Iris pigment epithelial cell (primary cell): Measurements from ENCODE around the gene PES1.
"Not testable (repeated sequence)": the region's sequence is repeated elsewhere in the genome, so short reads cannot be mapped to it uniquely, and the experiment has no call there.

ENCODE experiments used
- DNase-seq: peaks from one replicate; pipeline ENCODE4 v3.0.0-alpha.2; 2011; ENCODE audit warnings: low read depth

Gene PES1

DNA sequence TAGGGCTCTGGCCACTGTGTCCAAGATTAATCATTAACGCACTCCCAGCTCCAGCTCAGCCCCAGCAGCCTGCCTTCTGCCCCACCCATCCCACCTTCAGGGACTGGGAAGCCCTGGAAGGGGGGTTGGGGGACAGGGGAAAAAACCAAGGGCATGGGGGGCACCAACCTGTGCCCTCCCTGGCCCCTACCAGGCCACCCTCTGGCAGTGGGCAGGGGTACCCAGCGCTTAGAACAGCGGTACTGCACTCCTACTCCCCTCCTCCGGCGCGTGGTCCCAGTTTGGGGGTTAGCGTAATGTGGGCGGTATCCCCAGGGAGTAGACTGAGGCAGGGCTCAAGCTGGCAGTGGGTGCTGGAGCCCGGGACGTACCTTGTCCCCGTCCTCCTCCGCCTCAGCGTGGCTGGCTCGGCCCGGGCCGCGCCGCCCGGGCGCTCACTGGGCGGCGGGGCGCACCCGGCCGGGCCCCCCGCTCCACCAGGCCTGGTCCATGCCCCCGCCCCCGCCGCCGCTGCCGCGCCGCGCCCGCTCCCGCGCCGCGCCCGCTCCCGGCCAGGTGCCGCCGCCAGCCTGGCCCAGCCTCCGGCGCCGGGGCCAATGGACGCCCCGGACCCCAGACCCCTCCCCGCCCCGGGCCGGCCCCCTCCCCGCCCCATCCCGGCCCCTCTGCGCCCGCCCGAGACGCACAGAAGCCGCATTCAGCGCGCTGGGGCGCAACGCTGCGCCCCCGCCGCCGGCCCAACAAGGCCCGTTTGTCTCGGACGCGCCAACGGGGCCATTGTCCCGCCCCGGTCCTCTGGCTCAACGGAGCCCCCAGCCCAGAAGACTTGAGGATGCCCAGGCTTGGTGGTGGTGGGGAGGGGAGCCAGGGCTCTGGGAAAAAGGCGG is 17.4 kb downstream of the PES1 start, which contains the start of gene GAL3ST1:
GAL3ST1 (minus strand) TSS at position 571 of the 887 bp plus-strand sequence. CDS start 17,273 bp downstream, outside the sequence.
- DNase-seq = no peak

DNA sequence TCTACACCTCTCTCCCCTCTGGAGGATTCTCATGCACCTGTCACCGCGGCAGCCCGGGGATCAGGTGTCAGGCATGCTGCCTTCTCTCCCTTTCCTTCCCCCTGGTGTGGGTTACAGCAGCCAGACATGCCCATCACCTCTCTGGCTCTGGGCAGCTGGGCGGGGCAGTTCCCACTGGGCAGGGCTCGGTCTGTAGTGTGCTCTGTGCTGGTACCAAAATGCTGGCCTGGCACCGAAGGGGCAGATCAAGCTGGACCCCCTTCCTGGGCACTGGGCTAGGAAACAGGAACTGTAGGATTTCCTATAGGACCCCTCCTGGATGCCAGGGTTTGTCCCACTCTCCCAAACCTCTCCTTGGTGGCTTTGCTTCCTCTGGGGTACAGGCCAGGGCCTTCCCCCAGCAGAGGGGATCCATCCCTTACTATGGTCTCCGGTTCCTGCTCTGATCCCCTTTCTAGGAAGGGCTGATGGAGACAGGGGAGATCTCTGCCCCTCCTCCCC is 18.1 kb downstream of the PES1 start:
- DNase-seq = no peak

DNA sequence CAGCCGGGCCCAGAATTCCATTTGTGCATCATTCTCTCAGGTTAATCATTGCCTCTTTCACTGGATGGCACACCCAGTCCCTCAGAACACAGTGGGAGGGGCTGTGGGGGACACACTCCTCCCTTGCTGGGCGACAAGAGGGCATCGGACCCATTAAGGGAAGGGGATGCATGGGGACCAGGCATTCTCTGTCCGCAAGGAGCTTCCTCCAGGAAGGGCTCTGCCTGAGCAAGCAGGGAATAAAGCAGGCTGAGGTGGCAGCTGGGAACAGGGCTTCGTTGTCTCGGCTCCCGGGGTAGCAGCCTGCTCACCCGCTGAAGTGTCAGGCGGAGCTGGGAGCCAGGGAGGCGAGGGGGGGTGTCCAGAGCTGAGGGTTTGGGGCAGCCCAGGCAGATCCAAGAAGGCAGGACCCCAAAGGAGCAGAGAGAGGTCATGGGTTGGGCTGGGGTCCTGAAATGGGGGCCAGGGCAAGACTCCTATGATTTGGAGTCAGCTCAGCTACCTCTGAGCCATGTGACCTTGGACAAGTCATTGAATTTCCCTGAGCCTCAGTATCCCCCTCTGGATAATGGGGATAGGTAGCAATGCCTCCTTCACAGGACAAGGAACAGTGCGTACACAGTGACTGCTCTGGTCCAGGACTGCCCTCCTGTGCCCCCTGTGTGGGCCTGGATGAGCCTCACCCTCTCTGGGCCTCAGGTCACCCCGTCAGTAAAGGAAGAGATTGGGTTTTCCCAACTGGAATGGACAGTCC is 18.7 kb downstream of the PES1 start:
- DNase-seq = no peak

DNA sequence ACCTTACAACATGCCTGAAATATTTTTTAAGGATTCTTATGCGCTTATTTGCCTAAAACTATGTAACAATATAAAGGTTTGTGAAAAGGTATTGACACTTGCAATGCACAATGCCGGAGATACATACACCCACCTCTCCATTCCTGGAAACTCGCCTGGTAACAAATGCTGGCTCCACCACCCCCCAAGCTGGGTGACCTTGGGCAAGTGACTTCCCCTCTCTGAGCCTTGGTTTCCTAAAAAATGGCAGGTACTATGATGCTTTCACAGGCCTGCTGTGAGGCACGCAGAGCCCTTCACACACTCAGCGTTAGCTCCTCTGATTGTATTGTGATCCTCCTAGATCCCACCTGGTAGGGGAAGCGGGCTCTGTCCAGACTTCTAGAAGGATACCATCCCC is 19.5 kb downstream of the PES1 start:
- DNase-seq = no peak

DNA sequence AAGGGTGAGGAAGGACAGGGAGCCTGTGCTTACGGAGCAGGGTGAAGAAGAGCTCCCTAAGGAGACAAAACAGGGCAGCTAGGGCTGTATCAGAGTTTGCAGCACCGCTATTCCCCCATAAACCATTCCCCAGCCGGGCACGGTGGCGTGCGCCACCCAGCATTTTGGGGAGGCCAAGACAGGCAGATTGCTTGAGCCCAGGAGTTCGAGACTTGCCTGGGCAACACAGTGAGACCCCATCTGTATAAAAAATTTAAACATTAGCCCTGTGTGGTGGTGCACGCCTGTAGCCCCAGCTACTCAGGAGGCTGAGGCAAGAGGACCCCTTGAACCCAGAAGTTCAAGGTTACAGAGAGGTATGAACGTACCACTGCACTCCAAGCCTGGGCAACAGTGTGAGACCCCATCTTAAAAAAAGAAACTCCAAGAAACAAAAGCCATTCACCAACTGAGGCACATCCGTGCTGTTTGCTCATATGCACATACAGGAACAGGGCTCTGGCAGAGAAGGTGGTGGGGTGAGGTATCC is 22.0 kb downstream of the PES1 start:
- no peak for DNase-seq

DNA sequence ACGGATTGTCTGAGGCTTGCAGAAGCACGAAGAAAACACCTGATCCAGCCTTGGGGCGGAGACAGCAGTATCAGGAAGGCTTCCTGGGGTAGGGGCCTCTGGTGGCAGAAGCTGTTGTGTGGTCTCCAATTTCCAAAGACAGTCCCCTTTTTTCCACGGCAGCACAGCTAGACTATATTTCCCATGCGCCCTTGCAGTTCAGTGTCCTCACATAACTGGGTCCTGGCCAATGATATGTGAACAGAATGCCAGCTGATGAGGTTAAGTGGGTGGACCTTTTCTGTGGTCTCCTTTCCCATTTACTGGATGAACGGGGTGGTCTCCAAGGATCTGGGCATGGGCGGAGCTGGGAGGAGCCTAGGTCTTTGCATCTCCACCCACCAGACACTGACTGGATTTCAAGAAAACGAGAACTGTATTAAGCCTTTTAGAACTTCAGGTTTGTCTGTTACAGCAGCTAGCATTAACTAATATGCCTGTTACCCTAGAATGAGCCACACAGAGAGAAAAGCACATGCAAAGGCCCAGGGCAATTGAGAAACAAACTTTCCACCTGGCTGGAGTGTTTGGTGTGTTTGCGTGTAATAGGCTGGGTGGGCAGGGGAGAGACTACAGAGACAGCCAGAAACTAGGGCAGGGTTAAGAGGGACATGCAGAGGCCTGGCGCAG is 23.4 kb downstream of the PES1 start:
- DNase-seq = no peak

DNA sequence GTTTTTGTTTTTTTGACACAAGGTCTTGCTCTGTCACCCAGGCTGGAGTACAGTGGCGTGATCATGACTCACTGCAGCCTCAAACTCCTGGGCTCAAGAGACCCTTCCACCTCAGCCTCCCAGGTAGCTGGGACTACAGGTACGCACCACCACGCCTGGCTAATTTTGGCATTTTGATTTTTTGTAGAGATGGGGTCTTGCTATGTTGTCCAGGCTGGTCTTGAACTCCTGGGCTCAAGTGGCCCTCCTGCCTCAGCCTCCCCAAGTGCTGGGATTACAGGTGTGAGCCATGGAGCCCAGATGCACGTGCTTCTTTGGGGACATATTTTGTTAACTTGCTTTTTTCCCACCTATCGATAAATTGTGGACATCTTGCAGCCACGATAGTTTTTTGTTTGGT is 24.4 kb downstream of the PES1 start:
- not testable (repeated sequence) for DNase-seq

DNA sequence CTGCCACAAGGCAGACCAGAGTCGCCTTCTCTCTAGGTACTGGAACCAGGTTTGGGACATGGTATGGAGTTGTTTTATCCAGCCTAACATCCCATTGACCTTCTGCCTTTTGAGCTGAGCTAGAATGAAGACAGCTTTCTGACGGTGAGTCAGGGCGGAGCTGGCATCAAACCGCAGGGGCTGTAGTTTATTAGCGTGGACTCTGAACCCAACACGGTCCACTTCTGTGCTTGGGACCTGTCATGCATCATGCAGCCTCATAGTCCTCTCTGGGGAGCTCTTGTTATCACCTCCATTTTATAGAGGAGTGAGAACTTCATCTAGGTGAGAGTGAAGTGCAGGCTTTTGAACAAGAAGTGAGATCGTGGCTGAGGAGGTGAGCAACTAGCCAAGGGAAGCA is 25.6 kb downstream of the PES1 start:
- DNase-seq = no peak

DNA sequence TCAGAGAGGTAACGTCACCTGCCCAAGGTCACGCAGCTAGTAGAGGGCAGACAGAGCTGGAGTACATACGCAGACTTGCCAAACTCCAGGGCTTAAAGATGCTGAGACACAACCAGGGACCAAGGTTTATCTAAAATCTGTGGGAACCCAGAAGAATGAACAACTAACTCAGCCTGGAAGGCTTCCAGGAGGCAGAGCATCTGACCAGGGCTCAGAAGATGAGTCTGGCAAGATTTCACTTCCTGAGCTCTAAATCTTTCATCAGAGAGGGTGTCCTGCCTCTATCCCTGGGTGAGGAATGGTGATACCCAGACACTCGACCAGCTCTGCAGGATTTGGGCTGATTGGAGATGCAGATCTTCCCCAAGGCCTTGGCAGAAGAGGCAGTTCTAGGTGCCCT is 26.4 kb downstream of the PES1 start:
- DNase-seq = peak; percentile 24

DNA sequence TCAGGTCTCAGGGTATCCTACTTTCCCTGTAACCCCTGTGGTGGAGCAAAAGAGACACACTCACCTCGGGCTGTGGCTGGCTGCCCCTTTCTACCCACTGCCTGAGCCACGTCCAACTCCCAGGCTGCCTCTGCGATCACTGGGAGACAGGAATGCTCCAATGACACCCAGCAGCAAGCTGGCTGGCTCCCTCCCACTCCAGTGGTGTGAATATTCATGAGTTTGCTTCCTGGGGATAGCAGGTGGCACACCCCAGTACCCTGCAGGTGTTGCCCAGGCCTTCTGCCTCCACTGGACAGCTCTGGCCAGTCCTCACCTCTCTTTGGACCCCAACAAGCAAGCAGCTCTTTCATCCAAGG is 27.0 kb downstream of the PES1 start:
- no peak for DNase-seq

DNA sequence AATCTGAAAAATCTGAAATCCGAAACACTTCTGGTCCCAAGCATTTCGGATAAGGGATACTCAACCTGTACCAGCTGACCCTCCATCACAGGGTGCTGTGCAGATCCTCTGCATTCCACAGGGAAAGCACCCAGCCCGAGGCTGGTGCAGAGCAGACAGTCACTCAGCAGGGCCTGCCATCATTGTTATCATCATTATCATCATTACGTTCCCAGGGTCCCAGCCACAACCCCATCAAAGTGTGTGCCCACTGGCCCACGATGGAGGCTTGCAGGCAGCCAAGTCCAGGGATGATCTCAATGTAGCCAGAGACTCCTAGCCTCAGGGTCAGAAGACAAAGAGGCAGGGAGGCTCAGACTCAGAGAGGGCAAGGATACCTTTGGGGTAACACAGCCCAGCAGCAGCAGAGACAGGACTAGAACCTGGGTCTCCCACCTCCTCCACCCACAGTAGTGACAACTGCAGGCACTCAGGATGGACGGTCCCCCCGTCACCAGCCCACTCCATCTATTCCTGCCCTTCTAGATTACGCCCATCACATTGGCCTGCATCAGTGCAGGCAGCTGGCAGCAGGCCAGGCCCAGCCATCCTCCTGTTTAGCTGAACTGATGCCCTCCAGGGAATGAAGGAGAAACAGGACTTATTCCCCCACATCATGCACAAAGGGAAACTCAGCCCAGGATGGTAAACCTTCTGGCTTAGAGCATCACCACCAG is 27.5 kb downstream of the PES1 start:
- DNase-seq = no peak

DNA sequence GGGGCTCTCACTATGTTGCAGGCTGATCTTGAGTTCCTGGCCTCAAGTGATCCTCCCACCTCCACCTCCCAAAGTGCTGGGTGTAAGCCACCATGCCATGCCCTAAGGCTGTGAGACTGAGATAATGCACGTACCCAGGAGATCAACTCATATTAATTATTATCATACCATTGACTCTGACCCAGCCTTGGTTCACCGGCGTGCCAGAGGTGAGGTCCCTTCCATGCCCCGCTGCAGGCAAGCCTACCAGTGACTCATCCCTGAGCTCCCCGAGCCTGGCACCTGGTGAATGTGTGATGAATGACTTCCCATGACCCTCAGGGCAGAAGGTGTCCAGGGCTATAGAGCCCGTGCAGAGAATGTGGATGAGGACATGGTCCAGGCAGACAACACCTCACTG is 29.3 kb downstream of the PES1 start:
- no peak for DNase-seq

DNA sequence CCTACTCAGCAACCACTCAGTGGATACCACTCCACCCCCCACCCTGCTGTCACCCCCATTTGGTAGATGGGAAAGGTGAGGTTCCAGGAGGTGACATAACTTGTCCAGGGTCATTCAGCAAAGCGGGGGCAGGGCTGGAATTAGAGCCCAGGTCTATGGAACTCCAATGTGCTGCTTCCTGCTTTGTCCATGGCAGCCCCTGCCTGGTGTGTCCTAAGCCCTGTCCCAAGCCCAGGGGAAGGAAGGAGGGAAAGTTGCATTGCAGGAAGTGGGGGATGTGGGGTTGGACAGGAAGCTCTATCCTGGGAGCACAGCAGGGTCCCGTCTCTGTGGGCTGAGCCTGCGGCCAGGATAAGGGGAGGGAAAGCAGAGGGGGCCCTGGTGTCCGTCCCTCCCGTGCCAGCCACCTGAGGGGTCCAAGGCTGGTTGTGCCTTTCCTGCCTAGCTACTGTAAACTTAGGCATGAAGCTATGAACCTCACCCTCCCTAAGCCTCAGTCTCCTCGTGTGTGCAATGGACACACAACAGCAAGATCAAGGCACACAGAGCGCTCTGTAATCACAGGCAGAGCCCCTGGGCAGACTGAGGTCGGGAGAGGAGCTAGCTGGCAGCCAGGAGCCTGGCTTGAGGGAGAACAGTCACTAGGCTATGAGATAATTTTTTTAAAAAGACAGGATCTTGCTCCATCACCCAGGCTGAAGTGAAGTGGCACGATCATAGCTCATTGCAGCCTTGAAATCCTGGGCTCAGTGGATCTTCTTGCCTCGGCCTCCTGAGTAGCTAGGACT is 30.1 kb downstream of the PES1 start:
- no peak for DNase-seq

DNA sequence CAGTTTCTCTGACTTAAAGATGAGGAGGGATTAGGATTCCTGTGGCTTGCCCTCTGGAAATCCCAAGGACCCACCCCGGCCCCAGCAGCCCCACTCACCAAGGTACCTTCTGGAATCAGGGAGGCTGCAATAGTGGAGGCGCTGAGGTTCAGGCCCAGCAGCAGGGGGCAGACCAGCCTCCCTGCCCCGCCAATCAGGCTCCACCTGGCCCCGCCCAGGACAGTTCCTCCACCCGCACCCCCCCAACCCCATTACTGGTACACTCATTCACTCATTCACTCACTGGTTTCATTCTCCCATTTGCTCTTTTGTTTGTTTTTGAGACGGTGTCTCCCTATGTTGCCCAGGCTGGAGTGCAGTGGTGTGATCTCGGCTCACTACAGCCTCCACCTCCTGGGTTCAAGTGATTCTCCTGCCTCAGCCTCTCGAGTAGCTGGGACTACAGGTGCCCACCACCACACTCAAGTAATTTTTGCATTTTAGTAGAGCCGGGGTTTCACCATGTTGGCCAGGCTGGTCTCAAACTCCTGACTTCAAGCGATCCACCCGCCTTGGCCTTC is 31.0 kb downstream of the PES1 start:
- DNase-seq = not testable (repeated sequence)

DNA sequence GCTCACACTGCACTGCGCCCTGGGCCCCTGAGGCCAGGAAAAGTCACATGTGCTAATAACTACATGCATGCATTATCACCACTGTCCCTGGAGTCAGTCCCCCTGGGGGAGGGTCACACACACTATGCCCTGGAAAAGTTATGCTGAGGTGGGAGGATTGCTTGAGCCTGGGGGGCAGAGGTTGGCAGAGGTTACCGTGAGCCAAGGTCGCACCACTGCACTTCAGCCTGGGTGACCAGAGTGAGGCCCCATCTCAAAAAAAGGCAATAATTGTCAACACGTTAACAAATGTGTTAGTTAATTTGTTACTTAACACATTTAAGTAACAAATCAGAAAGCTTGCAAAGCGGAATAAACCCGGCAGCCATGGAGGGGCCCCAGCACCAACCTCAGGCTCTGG is 31.8 kb downstream of the PES1 start:
- no peak for DNase-seq

DNA sequence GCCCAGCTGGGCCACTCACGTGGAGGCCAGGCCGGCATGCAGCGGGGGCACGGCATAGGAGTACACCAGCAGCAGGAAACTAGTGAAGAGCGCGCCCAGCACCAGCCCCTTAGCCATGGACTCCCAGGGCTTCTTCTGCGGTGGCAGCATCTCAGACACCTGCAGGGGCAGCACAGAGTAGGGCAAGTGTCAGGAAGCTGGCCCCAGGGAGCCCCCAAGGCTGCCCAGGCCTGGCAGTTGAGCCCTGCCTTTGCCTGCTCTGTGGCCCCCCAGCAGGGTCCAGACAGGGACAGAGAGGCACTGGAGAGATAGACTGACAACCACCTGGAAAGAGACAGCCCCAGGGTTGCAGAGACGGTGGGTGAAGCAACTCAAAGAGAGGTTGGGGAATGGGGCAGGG is 34.5 kb downstream of the PES1 start:
- no peak for DNase-seq

DNA sequence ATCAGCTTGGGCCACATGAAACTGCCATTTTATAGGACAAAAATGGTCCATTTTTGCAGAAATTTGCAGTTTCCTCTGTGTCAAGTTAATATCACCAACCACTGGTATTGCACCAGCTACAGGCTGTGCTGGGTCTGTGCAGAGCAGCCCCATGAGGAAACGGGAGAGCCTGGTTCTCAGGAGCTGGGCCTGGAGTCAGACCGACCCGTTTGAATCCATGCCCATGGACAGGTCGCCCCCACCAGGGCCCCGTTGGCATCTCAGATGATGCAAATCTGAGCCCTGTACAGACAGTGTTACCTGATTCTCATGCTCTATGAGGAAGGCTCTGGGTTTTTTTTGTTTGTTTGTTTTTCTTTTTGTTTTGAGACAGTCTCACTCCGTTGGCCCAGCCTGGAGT is 35.3 kb downstream of the PES1 start:
- DNase-seq = no peak

DNA sequence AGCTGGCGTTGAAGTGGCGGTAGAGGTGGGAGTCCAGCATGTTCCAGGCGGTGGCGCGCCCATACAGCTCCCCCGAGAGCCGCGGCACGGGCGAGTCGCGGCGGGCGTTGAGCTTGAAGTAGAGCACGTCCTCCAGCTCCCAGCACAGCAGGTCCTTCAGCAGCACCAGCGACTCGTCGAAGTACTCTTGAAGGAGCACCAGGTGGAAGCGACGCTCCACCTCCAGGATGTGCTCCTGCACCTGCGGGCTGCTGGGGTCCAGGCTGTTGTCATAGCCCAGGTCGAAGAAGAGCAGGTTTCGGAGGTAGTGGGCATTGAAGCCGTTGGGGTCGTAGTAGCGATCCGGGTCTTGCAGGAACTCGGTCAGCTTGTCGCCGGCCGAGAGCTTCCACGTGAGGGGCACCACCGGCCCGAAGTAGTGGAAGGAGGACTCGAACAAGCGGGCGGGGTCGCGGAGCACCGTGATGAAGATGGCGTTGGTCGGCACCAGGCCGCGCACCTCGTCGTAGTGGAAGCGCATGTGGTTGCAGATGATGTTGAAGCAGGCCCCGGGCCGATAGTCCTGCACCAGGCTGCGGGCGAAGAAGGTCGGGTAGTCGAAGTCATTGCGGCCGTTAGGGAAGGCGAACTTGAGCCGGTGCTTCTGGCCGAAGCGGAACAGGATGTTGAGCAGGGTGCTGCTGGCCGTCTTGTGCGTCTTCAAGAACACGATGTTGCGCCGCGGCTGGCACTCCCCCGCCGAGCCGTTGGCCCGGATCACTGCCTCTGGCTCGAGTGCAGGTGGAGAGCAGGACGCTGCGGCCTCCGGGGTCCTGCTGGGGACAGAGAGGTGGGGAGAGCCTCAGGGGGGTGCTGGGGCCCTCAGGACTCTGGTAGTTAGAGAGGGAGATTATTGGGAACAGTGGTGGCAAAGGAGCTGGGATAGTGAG is 36.2 kb downstream of the PES1 start:
- DNase-seq = no peak

DNA sequence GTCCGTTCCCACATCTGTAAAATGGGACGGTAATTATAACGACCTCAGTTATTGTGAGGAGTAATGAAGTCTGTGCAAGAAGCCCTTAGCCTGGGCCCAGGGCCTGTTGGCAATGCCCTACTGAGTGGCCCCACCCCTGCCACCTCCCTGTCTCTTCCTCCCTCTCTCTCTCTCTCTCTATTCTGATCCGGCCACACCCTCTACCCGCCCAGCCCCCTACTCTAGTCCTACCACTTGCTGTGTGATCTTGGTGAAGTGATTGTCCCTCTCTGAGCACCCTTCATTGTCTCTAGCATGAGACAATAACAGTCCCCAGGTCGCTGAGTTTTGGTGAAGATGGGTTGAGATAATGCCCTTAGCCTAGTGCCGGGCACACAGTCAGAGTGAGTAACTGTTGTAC is 37.7 kb downstream of the PES1 start:
- no peak for DNase-seq
